GM18520 (cell line): ENCODE results near the gene NCKIPSD.

Experiments
- ATAC-seq: cut with Tn5 transposase; IDR thresholded peaks from one replicate; pipeline ENCODE4 v1.9.1; 2021; ENCODE audit not compliant: unreplicated experiment

NCKIPSD gene

DNA sequence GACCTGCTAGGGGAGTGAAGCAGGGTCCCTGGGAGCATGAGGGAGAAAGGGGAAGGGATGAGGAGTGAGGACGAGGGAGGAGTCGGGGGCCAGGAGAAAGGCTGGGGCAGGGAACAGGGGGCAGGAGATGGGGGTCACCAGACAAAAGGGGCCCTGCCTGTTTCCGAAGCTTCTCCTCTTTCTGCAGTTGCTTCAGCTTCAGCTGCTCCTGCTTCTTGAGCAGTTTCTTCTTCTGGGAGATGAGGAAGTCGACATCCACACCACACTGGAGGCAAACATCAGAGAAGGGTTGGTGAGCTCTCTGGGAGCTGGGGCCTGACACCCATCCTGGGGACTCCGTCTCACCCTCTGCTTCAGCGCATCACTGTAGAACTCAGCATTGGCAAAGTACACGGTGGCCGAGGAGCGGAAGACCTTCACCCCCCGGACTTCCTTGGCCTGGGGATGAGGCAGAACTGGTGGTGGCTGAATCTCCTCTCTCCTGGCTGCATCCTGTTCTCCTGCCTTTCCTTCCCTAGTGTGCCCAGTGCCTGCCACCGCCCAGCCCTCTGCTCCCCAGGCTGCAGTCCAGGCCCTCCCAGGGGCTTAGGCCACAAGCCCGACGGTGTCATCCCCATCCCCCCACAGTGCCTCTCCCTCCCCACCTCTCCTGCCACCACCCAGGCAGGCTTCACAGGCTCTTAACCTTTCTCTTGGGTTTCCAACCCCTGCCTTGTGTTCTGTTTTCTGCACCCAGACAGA, 57.3 kb downstream of the NCKIPSD start:
- no peak for ATAC-seq

DNA sequence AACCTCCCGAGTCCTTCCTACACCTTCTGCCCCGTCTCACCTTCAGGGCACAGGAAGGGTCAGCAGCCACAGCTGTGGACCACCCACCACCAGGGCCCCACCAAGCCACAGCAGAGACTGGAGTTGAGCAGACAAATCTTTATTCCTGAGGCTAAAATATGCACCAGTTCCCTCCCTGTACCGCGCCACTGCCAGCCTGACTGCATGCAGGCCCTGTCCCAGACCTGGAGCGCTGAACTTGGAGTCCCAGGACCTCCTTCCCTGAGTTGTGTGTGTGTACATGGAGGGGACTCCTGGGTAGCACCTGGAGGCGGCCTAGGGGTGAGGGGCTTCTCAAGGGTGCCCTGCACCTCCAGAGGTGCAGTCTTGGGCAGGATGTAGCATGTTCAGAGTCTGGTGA, 60.1 kb downstream of the NCKIPSD start:
- ATAC-seq: no peak

DNA sequence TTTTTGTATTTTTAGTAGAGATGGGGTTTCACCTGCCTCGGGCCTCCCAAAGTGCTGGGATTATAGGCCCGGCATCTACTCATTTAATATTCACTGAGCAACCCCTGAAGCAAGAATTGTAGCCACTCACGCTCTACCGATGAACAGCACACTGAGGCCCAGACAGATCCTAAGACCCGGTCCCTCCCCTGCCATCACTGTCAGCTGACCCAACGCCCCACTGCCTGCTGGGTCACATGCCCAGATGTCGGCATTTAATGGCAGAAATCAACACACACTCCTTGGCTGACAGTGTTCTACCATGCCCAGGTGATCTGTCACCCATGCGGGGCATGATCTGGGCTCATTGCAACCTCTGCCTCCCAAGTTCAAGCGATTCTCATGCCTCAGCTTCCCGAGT, 60.9 kb downstream of the NCKIPSD start:
- ATAC-seq: no peak

DNA sequence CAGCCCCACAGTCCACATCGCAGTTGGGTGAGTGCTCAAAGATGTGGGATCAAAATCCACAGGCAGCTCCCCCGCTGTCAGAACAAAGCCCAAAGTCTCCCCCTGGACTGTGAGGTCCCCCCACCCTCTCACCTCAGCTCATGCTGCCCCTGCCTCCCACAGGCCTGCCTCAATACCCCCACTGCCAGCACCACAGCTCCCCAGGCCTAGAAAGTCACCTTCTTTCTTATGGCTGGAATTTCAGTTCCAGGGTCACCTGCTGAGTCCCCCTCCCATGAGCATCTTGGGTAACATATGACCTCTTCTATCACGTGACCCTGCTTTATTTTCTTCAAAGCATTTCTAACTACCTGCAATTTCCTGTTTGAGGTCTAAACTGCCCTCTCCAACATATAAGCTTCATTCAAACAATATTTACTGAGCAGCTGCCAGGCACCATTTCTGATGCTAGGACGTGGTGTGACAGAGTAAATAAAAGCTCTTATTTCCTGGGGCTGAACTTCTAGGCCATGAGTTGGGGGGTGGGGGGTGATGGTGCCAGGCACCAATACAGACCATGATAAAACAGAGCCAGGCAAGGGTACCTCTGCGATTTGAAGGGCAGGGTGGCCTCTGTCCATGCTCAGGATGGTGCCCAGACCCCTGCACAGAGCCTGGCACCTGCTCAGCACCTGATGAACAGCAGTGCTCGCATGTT, 61.7 kb downstream of the NCKIPSD start:
- no peak for ATAC-seq
